Endothelial cell (in vitro differentiated cells): ENCODE measurements around the gene GPR84. TPM values are rescaled to one million over a fixed set of nuclear protein-coding genes. Genes with fewer than 3 reads are reported as not detected.
A peak's percentile ranks its signal among the peaks of the same experiment; 100 is the strongest.

Experiments used
- DNase-seq: peaks from one replicate; pipeline ENCODE4 v3.0.0; 2021; ENCODE audit warnings: low spot score
- H3K27ac Mint-ChIP-seq: one replicate; pipeline ENCODE4 v1.8.0; 2021; ENCODE audit warnings: mixed read lengths, inconsistent platforms; ENCODE audit not compliant: unreplicated experiment
- H3K27me3 Mint-ChIP-seq: one replicate; pipeline ENCODE4 v1.8.0; 2021; ENCODE audit warnings: mild to moderate bottlenecking, moderate library complexity, mixed read lengths, inconsistent platforms; ENCODE audit not compliant: unreplicated experiment
- H3K36me3 Mint-ChIP-seq: one replicate; pipeline ENCODE4 v1.8.0; 2021; ENCODE audit warnings: mild to moderate bottlenecking, low read depth, mixed read lengths, inconsistent platforms; ENCODE audit not compliant: unreplicated experiment
- H3K4me1 Mint-ChIP-seq: one replicate; pipeline ENCODE4 v1.8.0; 2021; ENCODE audit warnings: mild to moderate bottlenecking, mixed read lengths, inconsistent platforms; ENCODE audit not compliant: unreplicated experiment
- H3K4me3 Mint-ChIP-seq: one replicate; pipeline ENCODE4 v1.8.0; 2021; ENCODE audit warnings: mild to moderate bottlenecking, mixed read lengths, inconsistent platforms; ENCODE audit not compliant: unreplicated experiment
- H3K9me3 Mint-ChIP-seq: one replicate; pipeline ENCODE4 v1.8.0; 2021; ENCODE audit warnings: mixed read lengths, inconsistent platforms; ENCODE audit not compliant: unreplicated experiment
- total RNA-seq: library from RNA; stranded (reverse); fragmentation: NEBNext Ultra II Directional; extraction: Animal tissue kit (Norgen Biotek cat#: 25700); gene quantifications from one replicate; pipeline ENCODE4 v1.2.1, GENCODE V29; 2021; ENCODE audit not compliant: unreplicated experiment
- TF ChIP-seq, protein P1 (sequence below): fragments of 200-600 bp; sonication (generic); IDR thresholded peaks from one replicate; pipeline ENCODE4 v1.5.0; 2021; ENCODE audit warnings: antibody characterized with exemption; ENCODE audit not compliant: unreplicated experiment

GPR84 gene
- total RNA-seq, 1 donor from 2014 or later: 0.41 TPM

- H3K27ac Mint-ChIP-seq: no peak overlapping the region
- H3K9me3 Mint-ChIP-seq: no peaks in the 10 kb centered on the region
- peaks cover 22% of the 10 kb centered on the region for H3K36me3 Mint-ChIP-seq
- no peak overlapping the region for H3K4me3 Mint-ChIP-seq
- TF ChIP-seq, protein P1, sequence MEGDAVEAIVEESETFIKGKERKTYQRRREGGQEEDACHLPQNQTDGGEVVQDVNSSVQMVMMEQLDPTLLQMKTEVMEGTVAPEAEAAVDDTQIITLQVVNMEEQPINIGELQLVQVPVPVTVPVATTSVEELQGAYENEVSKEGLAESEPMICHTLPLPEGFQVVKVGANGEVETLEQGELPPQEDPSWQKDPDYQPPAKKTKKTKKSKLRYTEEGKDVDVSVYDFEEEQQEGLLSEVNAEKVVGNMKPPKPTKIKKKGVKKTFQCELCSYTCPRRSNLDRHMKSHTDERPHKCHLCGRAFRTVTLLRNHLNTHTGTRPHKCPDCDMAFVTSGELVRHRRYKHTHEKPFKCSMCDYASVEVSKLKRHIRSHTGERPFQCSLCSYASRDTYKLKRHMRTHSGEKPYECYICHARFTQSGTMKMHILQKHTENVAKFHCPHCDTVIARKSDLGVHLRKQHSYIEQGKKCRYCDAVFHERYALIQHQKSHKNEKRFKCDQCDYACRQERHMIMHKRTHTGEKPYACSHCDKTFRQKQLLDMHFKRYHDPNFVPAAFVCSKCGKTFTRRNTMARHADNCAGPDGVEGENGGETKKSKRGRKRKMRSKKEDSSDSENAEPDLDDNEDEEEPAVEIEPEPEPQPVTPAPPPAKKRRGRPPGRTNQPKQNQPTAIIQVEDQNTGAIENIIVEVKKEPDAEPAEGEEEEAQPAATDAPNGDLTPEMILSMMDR: no peak
- peaks cover 13% of the 10 kb centered on the region for H3K27me3 Mint-ChIP-seq
- DNase-seq: no peak
- peaks cover 28% of the 10 kb centered on the region for H3K4me1 Mint-ChIP-seq
Observed at GRCh38 chr12:54381136-54381535, 16.9 kb upstream of the GPR84 start.

DNA sequence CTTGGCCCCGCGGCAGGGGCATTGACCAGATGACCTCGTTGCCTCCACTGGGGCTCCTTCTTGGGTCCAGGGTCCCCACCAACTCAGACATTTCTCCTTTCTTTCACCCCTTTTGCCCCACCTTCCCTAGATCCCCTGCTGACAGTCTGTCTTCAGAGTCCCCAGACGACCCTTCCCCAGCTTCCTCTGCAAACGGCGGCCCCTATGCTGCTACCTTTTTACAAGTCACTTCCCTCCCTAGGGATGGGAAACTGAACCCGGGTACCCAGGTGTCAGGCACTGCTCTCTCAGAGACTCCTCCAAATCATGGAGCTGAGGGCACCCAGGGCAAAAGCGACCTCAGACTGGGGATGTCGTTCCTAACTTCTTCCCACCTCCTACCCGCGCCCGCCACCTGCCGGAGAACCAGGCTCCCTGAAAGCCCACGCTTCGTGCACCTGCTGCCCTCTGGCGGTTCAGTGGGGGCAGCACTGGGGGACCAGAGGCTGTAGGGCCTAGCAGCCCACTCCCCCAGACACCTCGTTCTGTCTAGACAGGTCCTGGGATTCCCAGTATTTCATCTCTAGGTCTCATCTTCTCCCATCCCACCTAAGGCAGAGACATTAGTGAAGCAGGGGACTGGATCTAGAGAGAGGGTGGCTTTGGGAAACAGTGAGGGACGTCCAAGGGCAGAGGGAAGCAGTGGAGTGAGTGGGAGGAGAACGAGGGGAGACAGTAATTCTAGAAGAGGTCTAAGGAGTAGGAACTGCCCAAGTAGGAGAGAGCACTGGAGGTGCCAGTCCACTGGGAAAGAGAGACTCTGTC, 15.3 kb upstream of the GPR84 start:
- TF ChIP-seq, protein P1: peak; percentile 96
- Mint-ChIP-seq H3K36me3 (peaks cover 24% of the 10 kb centered on the region), H3K4me1 (peaks cover 23% of the 10 kb centered on the region), H3K27ac (peak overlapping the region; percentile 37), H3K27me3 (peaks cover 12% of the 10 kb centered on the region), H3K9me3 (no peaks in the 10 kb centered on the region), H3K4me3 (peak overlapping the region; percentile 82)
- peak; percentile 99 for DNase-seq

DNA sequence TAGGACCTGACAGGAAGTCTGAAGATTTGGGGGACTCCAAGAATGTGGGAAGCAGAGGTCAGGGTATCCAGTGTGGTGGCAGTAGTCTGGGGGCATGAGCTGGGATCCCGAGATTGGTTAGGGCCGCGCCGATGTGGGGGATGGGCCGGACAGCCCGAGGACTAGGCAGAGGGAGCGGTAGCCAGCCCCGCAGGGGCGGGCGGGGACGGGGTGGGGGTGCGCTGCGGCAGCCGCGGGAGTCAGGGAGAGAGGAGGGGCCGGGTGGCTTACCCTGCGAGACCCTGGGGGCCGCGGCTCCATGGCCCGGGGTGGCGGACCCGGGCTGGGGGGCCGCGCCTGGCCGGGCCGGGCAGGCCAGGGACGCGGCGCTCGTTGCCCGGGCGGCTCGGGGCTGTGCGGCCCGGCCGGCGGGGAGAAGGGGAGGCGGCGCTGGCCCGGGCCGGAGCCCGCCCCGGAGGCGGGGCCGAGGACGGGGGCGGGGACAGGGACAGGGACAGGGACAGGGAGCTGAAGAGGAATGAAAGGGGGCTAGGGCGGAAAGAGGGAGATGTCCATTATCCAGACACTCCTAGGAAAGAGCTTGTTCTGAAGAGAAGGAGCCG, 14.6 kb upstream of the GPR84 start:
- H3K36me3 Mint-ChIP-seq: peaks cover 24% of the 10 kb centered on the region
- DNase-seq: peak; percentile 69
- H3K4me1 Mint-ChIP-seq: peaks cover 22% of the 10 kb centered on the region
- H3K4me3 Mint-ChIP-seq: peak overlapping the region; percentile 82
- peaks cover 11% of the 10 kb centered on the region for H3K27me3 Mint-ChIP-seq
- H3K9me3 Mint-ChIP-seq: no peaks in the 10 kb centered on the region
- TF ChIP-seq, protein P1: no peak
- H3K27ac Mint-ChIP-seq: no peak overlapping the region

DNA sequence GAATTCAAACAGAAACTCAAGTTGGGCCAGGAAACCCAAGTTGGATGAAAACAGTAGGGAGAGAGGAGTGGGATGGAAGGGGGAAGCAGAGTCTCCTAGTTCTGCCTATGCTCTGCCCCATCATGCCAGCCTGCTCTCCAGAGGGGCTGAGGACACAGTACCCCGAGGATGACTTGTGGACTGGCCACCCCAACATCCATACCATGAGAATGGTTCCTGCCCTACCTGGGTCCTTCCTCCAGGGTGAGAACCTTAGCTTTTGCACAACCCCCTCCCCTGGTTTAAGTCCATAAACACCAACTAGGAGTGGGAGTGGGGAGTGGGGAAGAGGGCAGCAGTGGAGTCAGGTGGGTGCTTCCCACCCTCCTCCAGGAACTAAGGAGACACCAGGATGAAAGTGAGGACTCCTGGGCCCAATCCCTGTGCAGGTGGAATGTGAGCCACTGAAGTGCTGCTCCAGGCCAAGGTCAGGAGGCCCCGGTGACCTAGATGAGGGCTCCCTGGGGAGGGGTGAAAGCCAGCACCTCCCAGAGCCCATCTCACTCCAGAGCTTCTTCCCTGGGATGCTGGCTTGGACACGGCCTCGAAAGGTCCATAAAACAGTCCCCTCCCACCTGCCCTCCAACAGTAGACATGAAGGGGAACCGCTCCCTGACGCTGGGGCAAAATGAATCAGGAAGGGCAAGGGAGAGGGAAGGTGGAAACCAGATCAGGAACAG, 13.7 kb upstream of the GPR84 start:
- H3K4me1 Mint-ChIP-seq: peaks cover 30% of the 10 kb centered on the region
- H3K36me3 Mint-ChIP-seq: peaks cover 28% of the 10 kb centered on the region
- H3K9me3 Mint-ChIP-seq: no peaks in the 10 kb centered on the region
- peaks cover 15% of the 10 kb centered on the region for H3K27me3 Mint-ChIP-seq
- no peak for DNase-seq
- H3K27ac Mint-ChIP-seq: no peak overlapping the region
- TF ChIP-seq, protein P1: no peak
- H3K4me3 Mint-ChIP-seq: peak overlapping the region; percentile 70
